Activated CD4-positive, alpha-beta memory T cell treated with anti-CD3 and anti-CD28 coated beads for 36 hours (primary cell): ENCODE results near the gene SLC25A21. TPM values are rescaled to one million over a fixed set of nuclear protein-coding genes. Genes with fewer than 3 reads are reported as not detected.
"Not testable (repeated sequence)": the region's sequence is repeated elsewhere in the genome, so short reads cannot be mapped to it uniquely, and the experiment has no call there.

Experiments
- CTCF ChIA-PET: fragments of 350-600 bp; sonication (Branson Sonifier 250); formaldehyde crosslinking; loops from one replicate; lab custom pipeline; 2021; ENCODE audit warnings: antibody characterized with exemption, inconsistent platforms; lab: Charles Lee
- POLR2A ChIA-PET: fragments of 350-600 bp; sonication (Branson Sonifier 250); formaldehyde crosslinking; loops from one replicate; lab custom pipeline; 2021; ENCODE audit warnings: antibody characterized with exemption; lab: Charles Lee
- DNase-seq: peaks from one replicate; pipeline ENCODE4 v3.0.0-alpha.2; 2020
- H3K27ac Mint-ChIP-seq: one replicate; pipeline ENCODE4 v1.8.0; 2021; ENCODE audit warnings: mixed read lengths
- H3K27me3 Mint-ChIP-seq: one replicate; pipeline ENCODE4 v1.8.0; 2021; ENCODE audit warnings: mixed read lengths
- H3K36me3 Mint-ChIP-seq: one replicate; pipeline ENCODE4 v1.8.0; 2021; ENCODE audit warnings: mixed read lengths
- H3K4me1 Mint-ChIP-seq: one replicate; pipeline ENCODE4 v1.8.0; 2021; ENCODE audit warnings: low read depth, mixed read lengths
- H3K4me3 Mint-ChIP-seq: one replicate; pipeline ENCODE4 v1.8.0; 2021; ENCODE audit warnings: mild to moderate bottlenecking, mixed read lengths
- H3K9me3 Mint-ChIP-seq: one replicate; pipeline ENCODE4 v1.8.0; 2021; ENCODE audit warnings: mixed read lengths
- intact Hi-C: fragments of 100-400 bp; cut with micrococcal nuclease; formaldehyde crosslinking; loops from one replicate; pipeline ENCODE4 v1.15.1; 2023
- total RNA-seq, 2 experiments: library from RNA; stranded (reverse); gene quantifications; one replicate each; pipeline ENCODE4 v1.2.3, GENCODE V29; 2021

Gene SLC25A21
- total RNA-seq, 2 experiments from 2014 or later = not detected

- POLR2A ChIA-PET = no interaction called here
- H3K27me3 Mint-ChIP-seq = no peaks in the 10 kb centered on the region
- no peak overlapping the region for H3K4me3 Mint-ChIP-seq
- no peaks in the 10 kb centered on the region for H3K36me3 Mint-ChIP-seq
- intact Hi-C loops = no loop called here
- CTCF ChIA-PET = no interaction called here
- H3K4me1 Mint-ChIP-seq = no peaks in the 10 kb centered on the region
- no peak overlapping the region for H3K27ac Mint-ChIP-seq
- no peaks in the 10 kb centered on the region for H3K9me3 Mint-ChIP-seq
- no peak for DNase-seq
Measured at GRCh38 chr14:36723530-36723929, 448.9 kb downstream of the SLC25A21 start.

GRCh38 chr14:36721877-36722276 is 450.5 kb downstream of the SLC25A21 start:
- no peak for DNase-seq
- no peak overlapping the region for H3K27ac Mint-ChIP-seq
- ChIA-PET POLR2A (no interaction called here), CTCF (no interaction called here)
- no peaks in the 10 kb centered on the region for H3K9me3 Mint-ChIP-seq
- intact Hi-C loops = no loop called here
- no peaks in the 10 kb centered on the region for H3K4me1 Mint-ChIP-seq
- H3K27me3 Mint-ChIP-seq = no peaks in the 10 kb centered on the region
- H3K4me3 Mint-ChIP-seq = no peak overlapping the region
- no peaks in the 10 kb centered on the region for H3K36me3 Mint-ChIP-seq

- CTCF ChIA-PET = no interaction called here
- Mint-ChIP-seq H3K36me3 (no peaks in the 10 kb centered on the region), H3K4me1 (no peaks in the 10 kb centered on the region), H3K27ac (no peak overlapping the region), H3K4me3 (no peak overlapping the region), H3K9me3 (no peaks in the 10 kb centered on the region), H3K27me3 (no peaks in the 10 kb centered on the region)
- DNase-seq = no peak
- POLR2A ChIA-PET = no interaction called here
- intact Hi-C loops = no loop called here
Measured at GRCh38 chr14:36720657-36721056, 451.7 kb downstream of the SLC25A21 start.

- ChIA-PET CTCF (no interaction called here), POLR2A (no interaction called here)
- Mint-ChIP-seq H3K9me3 (no peaks in the 10 kb centered on the region), H3K27me3 (no peaks in the 10 kb centered on the region), H3K36me3 (no peaks in the 10 kb centered on the region), H3K4me1 (no peaks in the 10 kb centered on the region), H3K4me3 (no peak overlapping the region), H3K27ac (no peak overlapping the region)
- DNase-seq = no peak
- intact Hi-C loops = no loop called here
Measured at GRCh38 chr14:36719823-36720222, 452.6 kb downstream of the SLC25A21 start.

GRCh38 chr14:36718216-36718615 is 454.2 kb downstream of the SLC25A21 start:
- no peak overlapping the region for H3K27ac Mint-ChIP-seq
- H3K4me1 Mint-ChIP-seq = no peaks in the 10 kb centered on the region
- no peaks in the 10 kb centered on the region for H3K27me3 Mint-ChIP-seq
- H3K36me3 Mint-ChIP-seq = no peaks in the 10 kb centered on the region
- POLR2A ChIA-PET = no interaction called here
- CTCF ChIA-PET = no interaction called here
- no peak overlapping the region for H3K4me3 Mint-ChIP-seq
- H3K9me3 Mint-ChIP-seq = no peaks in the 10 kb centered on the region
- intact Hi-C loops = no loop called here
- no peak for DNase-seq

GRCh38 chr14:36717363-36717762 is 455.0 kb downstream of the SLC25A21 start:
- no peaks in the 10 kb centered on the region for H3K9me3 Mint-ChIP-seq
- ChIA-PET CTCF (no interaction called here), POLR2A (no interaction called here)
- no peaks in the 10 kb centered on the region for H3K4me1 Mint-ChIP-seq
- no peak for DNase-seq
- H3K36me3 Mint-ChIP-seq = no peaks in the 10 kb centered on the region
- intact Hi-C loops = no loop called here
- H3K27ac Mint-ChIP-seq = no peak overlapping the region
- H3K4me3 Mint-ChIP-seq = no peak overlapping the region
- H3K27me3 Mint-ChIP-seq = no peaks in the 10 kb centered on the region

- CTCF ChIA-PET = no interaction called here
- no peaks in the 10 kb centered on the region for H3K9me3 Mint-ChIP-seq
Measured at GRCh38 chr14:36716614-36717184, 455.7 kb downstream of the SLC25A21 start.

GRCh38 chr14:36713960-36714703 is 458.3 kb downstream of the SLC25A21 start:
- ChIA-PET CTCF (no interaction called here), POLR2A (no interaction called here)
- no peaks in the 10 kb centered on the region for H3K27me3 Mint-ChIP-seq
- H3K4me3 Mint-ChIP-seq = no peak overlapping the region
- DNase-seq = no peak
- H3K36me3 Mint-ChIP-seq = no peaks in the 10 kb centered on the region
- H3K4me1 Mint-ChIP-seq = no peaks in the 10 kb centered on the region
- H3K27ac Mint-ChIP-seq = no peak overlapping the region
- H3K9me3 Mint-ChIP-seq = no peaks in the 10 kb centered on the region
- intact Hi-C loops = no loop called here

More at GRCh38 chr14:36716614-36717184, 455.7 kb downstream of the SLC25A21 start:
- no peak for DNase-seq
- Mint-ChIP-seq H3K27ac (no peak overlapping the region), H3K36me3 (no peaks in the 10 kb centered on the region), H3K27me3 (no peaks in the 10 kb centered on the region), H3K4me3 (no peak overlapping the region), H3K4me1 (no peaks in the 10 kb centered on the region)
- POLR2A ChIA-PET = no interaction called here
- intact Hi-C loops = no loop called here

- no peak overlapping the region for H3K4me3 Mint-ChIP-seq
- ChIA-PET CTCF (no interaction called here), POLR2A (no interaction called here)
- no peak overlapping the region for H3K27ac Mint-ChIP-seq
- no peaks in the 10 kb centered on the region for H3K36me3 Mint-ChIP-seq
- H3K9me3 Mint-ChIP-seq = peaks cover 2% of the 10 kb centered on the region
- intact Hi-C loops = no loop called here
- no peak for DNase-seq
- H3K27me3 Mint-ChIP-seq = peaks cover 1% of the 10 kb centered on the region
- H3K4me1 Mint-ChIP-seq = no peaks in the 10 kb centered on the region
Measured at GRCh38 chr14:36707570-36707969, 464.8 kb downstream of the SLC25A21 start.

- H3K9me3 Mint-ChIP-seq = peaks cover 4% of the 10 kb centered on the region
- no peaks in the 10 kb centered on the region for H3K36me3 Mint-ChIP-seq
- H3K27ac Mint-ChIP-seq = no peak overlapping the region
- intact Hi-C loops = no loop called here
- H3K4me1 Mint-ChIP-seq = no peaks in the 10 kb centered on the region
- POLR2A ChIA-PET = no interaction called here
- no peak for DNase-seq
- no peak overlapping the region for H3K4me3 Mint-ChIP-seq
- peaks cover 6% of the 10 kb centered on the region for H3K27me3 Mint-ChIP-seq
- CTCF ChIA-PET = no interaction called here
Measured at GRCh38 chr14:36702474-36702873, 469.9 kb downstream of the SLC25A21 start.

GRCh38 chr14:36701132-36701531 is 471.3 kb downstream of the SLC25A21 start:
- no peaks in the 10 kb centered on the region for H3K4me1 Mint-ChIP-seq
- H3K36me3 Mint-ChIP-seq = no peaks in the 10 kb centered on the region
- H3K27ac Mint-ChIP-seq = no peak overlapping the region
- CTCF ChIA-PET = no interaction called here
- H3K9me3 Mint-ChIP-seq = peaks cover 8% of the 10 kb centered on the region
- POLR2A ChIA-PET = no interaction called here
- intact Hi-C loops = no loop called here
- peaks cover 6% of the 10 kb centered on the region for H3K27me3 Mint-ChIP-seq
- H3K4me3 Mint-ChIP-seq = no peak overlapping the region
- no peak for DNase-seq

GRCh38 chr14:36700651-36701050 is 471.8 kb downstream of the SLC25A21 start:
- Mint-ChIP-seq H3K4me3 (no peak overlapping the region), H3K27ac (no peak overlapping the region), H3K27me3 (peaks cover 6% of the 10 kb centered on the region), H3K9me3 (peaks cover 8% of the 10 kb centered on the region), H3K36me3 (no peaks in the 10 kb centered on the region), H3K4me1 (no peaks in the 10 kb centered on the region)
- POLR2A ChIA-PET = no interaction called here
- intact Hi-C loops = no loop called here
- CTCF ChIA-PET = no interaction called here
- DNase-seq = no peak

- H3K27ac Mint-ChIP-seq, intact Hi-C loops, DNase-seq, H3K4me1 Mint-ChIP-seq, H3K36me3 Mint-ChIP-seq, H3K4me3 Mint-ChIP-seq, POLR2A ChIA-PET, CTCF ChIA-PET, H3K27me3 Mint-ChIP-seq: not testable (repeated sequence)
- peaks cover 11% of the 10 kb centered on the region for H3K9me3 Mint-ChIP-seq
Measured at GRCh38 chr14:36699420-36699819, 473.0 kb downstream of the SLC25A21 start.
